Measurements from ENCODE around the gene TBRG1.
"Not testable (repeated sequence)": the region's sequence is repeated elsewhere in the genome, so short reads cannot be mapped to it uniquely, and the experiment has no call there.

TBRG1 gene

GRCh38 chr11:124622531-124623451, at the start of gene TBRG1:
TBRG1 (plus strand) TSS chr11:124622864; CDS start chr11:124623084, 220 bp downstream.
- DNase-seq, result peak; percentile 78

- DNase-seq, result no peak
Observed at GRCh38 chr11:124577716-124578427, 44.8 kb upstream of the TBRG1 start.

- no peak for DNase-seq
Observed at GRCh38 chr11:124578761-124579160, 43.9 kb upstream of the TBRG1 start.

- no peak for DNase-seq
Observed at GRCh38 chr11:124581817-124582216, 40.8 kb upstream of the TBRG1 start.

GRCh38 chr11:124582565-124582964, 40.1 kb upstream of the TBRG1 start:
- DNase-seq, result no peak

- no peak for DNase-seq
Observed at GRCh38 chr11:124583781-124584180, 38.9 kb upstream of the TBRG1 start.

GRCh38 chr11:124584681-124585372, 37.8 kb upstream of the TBRG1 start:
- DNase-seq, result no peak

GRCh38 chr11:124586238-124586860, 36.3 kb upstream of the TBRG1 start:
- peak; percentile 2 for DNase-seq

- no peak for DNase-seq
Observed at GRCh38 chr11:124591430-124591829, 31.2 kb upstream of the TBRG1 start.

- no peak for DNase-seq
Observed at GRCh38 chr11:124592627-124593026, 30.0 kb upstream of the TBRG1 start.

- DNase-seq, result no peak
Observed at GRCh38 chr11:124595302-124595701, 27.4 kb upstream of the TBRG1 start.

- DNase-seq, result no peak
Observed at GRCh38 chr11:124597626-124598025, 25.0 kb upstream of the TBRG1 start.

- DNase-seq, result no peak
Observed at GRCh38 chr11:124600621-124601320, 21.9 kb upstream of the TBRG1 start.

GRCh38 chr11:124602193-124602592, 20.5 kb upstream of the TBRG1 start:
- no peak for DNase-seq

GRCh38 chr11:124602723-124603122, 19.9 kb upstream of the TBRG1 start:
- not testable (repeated sequence) for DNase-seq

GRCh38 chr11:124605719-124606118, 16.9 kb upstream of the TBRG1 start:
- DNase-seq, result no peak

- no peak for DNase-seq
Observed at GRCh38 chr11:124608147-124608546, 14.5 kb upstream of the TBRG1 start.

- no peak for DNase-seq
Observed at GRCh38 chr11:124610295-124610694, 12.4 kb upstream of the TBRG1 start.

GRCh38 chr11:124611064-124611463, 11.6 kb upstream of the TBRG1 start, which contains the start of gene PANX3:
PANX3 (plus strand) TSS chr11:124611428; CDS start chr11:124611557, 129 bp downstream.
- no peak for DNase-seq

- DNase-seq, result no peak
Observed at GRCh38 chr11:124612045-124612444, 10.6 kb upstream of the TBRG1 start.

GRCh38 chr11:124612567-124613246, 10.0 kb upstream of the TBRG1 start:
- no peak for DNase-seq

GRCh38 chr11:124618863-124619262, 3.8 kb upstream of the TBRG1 start:
- DNase-seq, result no peak

Data from NCI-H1436 (cell line).